GM19238 (cell line): Measurements from ENCODE around the gene GABARAPL2.
A peak's percentile ranks its signal among the peaks of the same experiment; 100 is the strongest.

Source experiments
- DNase-seq: peaks from one replicate; pipeline ENCODE4 v3.0.0; 2011; ENCODE audit warnings: low spot score; ENCODE audit not compliant: insufficient read length

Gene GABARAPL2

GRCh38 chr16:75552951-75553350 is 13.2 kb upstream of the GABARAPL2 start:
- DNase-seq, result no peak

GRCh38 chr16:75555213-75555706 is 10.9 kb upstream of the GABARAPL2 start:
- DNase-seq, result peak; percentile 33

GRCh38 chr16:75555707-75556430 is 10.3 kb upstream of the GABARAPL2 start, which contains the start of gene TMEM231:
Gene TMEM231 (minus strand): TSS chr16:75556252. CDS start chr16:75556209, 43 bp downstream.
- DNase-seq, result peak; percentile 96

GRCh38 chr16:75556431-75556950 is 9.7 kb upstream of the GABARAPL2 start:
- DNase-seq, result no peak

GRCh38 chr16:75558846-75559401 is 7.3 kb upstream of the GABARAPL2 start:
- no peak for DNase-seq

GRCh38 chr16:75559564-75560372 is 6.4 kb upstream of the GABARAPL2 start:
- DNase-seq, result no peak

GRCh38 chr16:75565640-75566039 is 539 bp upstream of the GABARAPL2 start:
- DNase-seq, result no peak

GRCh38 chr16:75566758-75567255 is 628 bp downstream of the GABARAPL2 start:
- no peak for DNase-seq

GRCh38 chr16:75567911-75568310 is 1.7 kb downstream of the GABARAPL2 start:
- no peak for DNase-seq

- no peak for DNase-seq
These were observed 4.4 kb downstream of the GABARAPL2 start for GRCh38 chr16:75570396-75571065.

GRCh38 chr16:75572864-75573542 is 6.8 kb downstream of the GABARAPL2 start:
- no peak for DNase-seq

- no peak for DNase-seq
These were observed 7.8 kb downstream of the GABARAPL2 start for GRCh38 chr16:75573955-75574354.

- DNase-seq, result no peak
These were observed 9.8 kb downstream of the GABARAPL2 start for GRCh38 chr16:75575958-75576357.

- no peak for DNase-seq
These were observed 10.2 kb downstream of the GABARAPL2 start for GRCh38 chr16:75576384-75576811.

GRCh38 chr16:75578212-75578611 is 12.0 kb downstream of the GABARAPL2 start:
- DNase-seq, result no peak

- no peak for DNase-seq
These were observed 12.5 kb downstream of the GABARAPL2 start for GRCh38 chr16:75578725-75579124.

GRCh38 chr16:75579281-75579834 is 13.2 kb downstream of the GABARAPL2 start:
- DNase-seq, result no peak

- DNase-seq, result no peak
These were observed 17.9 kb downstream of the GABARAPL2 start for GRCh38 chr16:75584108-75584507.

- no peak for DNase-seq
These were observed 22.5 kb downstream of the GABARAPL2 start for GRCh38 chr16:75588716-75589115.

GRCh38 chr16:75589306-75589705 is 23.1 kb downstream of the GABARAPL2 start:
- no peak for DNase-seq
